GM21529 (cell line): ENCODE measurements around the gene AQP6.
"Not testable (repeated sequence)": the region's sequence is repeated elsewhere in the genome, so short reads cannot be mapped to it uniquely, and the experiment has no call there.

Experiments
- ATAC-seq: cut with Tn5 transposase; IDR thresholded peaks from one replicate; pipeline ENCODE4 v1.9.1; 2021; ENCODE audit not compliant: unreplicated experiment

AQP6 gene

DNA sequence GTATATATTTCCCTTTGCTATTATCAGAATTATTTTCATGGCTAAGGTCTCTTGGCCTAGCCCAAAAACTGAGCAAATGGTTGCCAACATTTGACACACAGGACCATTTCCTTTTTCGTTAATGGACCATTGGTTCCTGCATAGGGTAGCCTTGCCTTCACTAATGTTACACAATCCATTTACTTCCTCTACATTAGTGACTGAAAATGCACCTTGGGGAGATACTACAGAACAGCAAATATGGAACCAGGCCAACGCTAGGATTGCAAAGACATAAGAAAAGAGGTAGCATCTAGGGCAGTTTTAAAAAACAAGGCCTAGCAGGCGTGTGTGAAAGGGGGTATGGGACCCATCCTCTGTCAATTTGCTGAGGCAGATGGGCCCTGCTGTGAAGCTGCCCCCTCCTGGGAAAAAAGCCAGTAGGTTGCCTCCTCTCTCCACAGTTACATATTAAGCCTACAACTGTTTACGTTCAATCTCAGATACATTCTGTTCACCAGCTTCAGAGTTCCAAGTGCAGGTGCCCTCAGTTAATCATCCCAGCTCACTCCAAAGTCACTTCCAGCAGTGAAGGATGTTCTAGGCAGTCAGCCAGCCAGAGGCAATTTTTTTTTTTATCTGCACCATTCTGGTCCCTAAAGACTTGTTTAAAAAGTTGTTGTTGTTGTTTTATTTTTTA is 15.0 kb downstream of the AQP6 start:
- ATAC-seq, result no peak

DNA sequence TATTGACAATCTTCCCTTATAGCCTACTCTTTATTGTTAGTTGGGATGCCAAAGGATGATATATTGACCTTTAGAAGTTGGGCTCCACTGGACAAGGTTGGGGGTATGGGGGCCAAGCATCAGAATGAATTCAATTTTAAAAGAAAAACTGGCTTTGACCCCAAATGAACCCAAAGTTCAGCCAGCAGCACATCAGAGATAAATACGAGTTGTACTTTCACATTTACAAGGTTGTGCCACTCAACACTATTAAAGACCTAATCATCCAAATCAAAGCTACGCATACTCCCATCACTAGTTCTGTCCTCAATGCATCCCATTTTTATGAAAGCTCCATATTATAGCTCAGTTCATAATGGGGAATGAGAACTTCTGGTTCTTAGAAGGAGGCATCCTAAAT is 16.7 kb downstream of the AQP6 start:
- not testable (repeated sequence) for ATAC-seq

DNA sequence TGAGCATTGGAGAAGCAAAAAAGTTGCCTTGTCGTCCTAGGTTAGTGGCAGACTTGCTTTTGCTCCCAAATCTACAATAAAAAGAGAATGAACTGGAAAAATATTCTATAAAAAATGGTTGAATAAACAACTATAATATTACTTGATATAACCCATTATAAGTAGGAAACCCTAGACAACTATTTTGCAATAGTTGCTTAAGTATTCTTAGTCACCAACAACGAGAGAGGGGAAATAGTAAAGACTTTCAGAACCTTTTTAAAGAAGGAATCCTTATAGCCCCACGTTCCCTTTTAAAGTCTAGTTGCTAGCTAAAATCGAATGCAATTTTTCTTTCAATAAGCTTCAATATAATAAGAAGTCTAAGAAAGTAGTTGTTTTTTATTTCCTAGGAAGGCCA is 17.5 kb downstream of the AQP6 start:
- ATAC-seq, result no peak

DNA sequence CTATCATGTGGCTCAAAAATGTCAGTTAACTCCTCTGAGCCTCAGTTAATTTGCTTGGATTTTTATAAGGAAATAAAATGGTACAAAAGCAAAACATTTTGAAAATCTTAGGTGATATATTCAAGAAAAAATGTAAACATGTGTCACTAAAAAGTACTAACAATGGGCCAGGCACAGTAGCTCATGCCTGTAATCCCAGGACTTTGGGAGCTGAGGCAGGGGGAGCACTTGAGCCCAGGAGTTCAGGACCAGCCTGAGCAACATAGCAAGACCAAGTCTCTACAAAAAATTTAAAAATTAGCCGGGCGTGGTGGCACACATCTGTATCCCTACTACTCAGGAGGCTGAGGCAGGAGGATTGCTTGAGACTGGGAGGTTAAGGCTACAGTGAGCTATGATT is 25.7 kb downstream of the AQP6 start:
- ATAC-seq, result no peak

DNA sequence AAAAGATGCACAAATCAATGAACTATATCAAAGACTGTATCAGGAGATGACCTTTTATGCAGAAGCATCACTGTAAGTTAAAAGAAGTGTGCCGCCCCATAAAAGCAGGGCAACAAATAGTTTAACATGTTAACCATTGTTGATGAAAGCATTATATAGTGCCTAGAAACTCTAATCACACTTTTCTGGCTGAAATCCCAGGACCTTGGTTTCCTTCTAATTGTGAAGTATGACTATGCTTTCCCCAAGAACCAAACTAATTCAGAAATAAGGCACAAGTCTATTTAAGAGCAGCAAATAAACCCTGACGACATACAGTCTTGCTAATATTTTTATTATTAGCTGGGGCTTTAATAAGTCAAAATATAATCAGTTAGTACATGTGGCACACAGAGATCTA is 30.8 kb downstream of the AQP6 start:
- ATAC-seq, result no peak

DNA sequence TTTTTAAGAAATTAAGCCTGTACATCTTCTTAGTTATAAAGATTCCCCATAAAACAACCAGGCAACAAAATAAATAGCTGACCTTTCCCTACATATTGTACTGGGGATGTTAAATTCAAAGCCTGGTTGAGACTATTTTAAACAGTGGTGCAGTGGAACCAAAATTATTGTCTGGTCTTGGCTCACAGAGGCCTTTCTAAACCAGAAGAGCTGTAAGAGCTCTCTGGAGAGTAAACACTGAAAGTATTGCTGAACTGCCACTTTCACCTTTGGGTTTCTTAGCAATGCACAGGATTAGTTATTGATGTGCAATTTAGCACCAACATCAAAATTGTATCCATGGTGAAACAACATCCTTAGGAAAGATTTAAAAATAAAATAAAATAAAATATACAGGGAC is 31.9 kb downstream of the AQP6 start:
- ATAC-seq, result no peak

DNA sequence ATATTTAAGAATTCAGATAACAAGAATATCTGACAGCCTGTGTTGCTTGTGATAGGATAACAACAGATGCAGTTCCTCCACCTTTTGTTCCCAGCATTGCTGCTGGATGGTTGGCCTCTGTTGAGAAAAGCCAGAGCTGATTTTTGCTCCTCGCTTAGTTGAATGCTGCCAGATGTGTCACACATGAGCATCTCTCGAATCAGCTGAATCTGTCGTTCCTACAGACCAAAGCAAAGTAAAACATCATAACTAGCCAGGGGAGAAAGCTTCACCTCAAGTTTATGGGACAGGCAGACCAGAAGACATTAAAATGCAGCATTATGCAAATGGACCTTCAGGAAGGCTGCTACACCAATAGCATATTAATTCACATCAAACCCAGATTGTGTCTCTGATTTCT is 32.4 kb downstream of the AQP6 start:
- no peak for ATAC-seq

DNA sequence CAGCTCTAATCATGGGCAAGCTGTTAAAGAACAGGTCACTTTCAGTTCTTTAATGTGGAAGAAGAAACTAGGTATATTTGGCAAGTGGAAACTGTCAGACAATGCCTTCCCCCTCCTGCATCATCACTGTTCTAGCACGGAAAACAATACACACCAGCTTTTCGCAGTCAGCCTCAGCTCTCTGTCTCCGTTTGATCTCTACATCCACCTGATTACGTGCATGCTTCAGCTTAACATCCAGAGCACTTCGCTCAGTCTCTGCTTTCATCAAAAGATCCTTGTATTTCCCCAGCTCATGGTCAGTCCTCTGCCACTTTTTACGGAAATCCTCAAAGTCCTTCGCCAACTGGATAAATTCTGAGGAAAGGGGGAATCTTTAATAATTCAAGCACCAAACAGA is 33.5 kb downstream of the AQP6 start:
- no peak for ATAC-seq

DNA sequence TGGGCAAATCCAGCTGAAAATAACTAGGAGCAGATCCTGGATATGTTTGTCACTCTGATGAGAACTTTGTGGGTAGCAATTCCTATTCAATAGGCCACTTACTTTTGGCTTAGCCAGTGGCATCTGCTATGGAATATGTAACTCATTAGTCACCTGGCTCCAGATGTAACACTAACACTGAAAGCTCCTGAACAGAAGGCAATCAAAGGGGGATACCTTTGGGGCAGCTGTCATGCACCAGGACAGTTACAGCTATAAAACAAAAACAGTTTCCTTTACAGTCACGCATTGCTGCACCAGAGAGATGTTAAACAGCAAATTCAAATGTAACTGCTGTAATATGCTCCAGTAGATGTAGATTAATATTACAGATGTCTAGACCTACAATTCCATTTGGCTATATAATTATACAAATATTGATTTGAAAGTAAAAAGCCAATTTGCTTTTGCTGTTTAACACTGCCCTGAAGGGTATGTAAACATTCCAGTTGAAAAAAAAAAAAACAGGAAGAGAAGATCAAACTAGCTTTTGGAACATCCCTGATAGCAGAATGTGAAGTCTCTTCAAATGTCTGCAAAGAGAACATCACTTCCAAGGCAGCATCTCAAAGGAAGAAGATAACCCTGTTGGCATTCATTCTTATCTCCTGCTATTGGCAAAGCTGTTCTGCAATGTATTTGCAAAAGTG is 34.2 kb downstream of the AQP6 start:
- no peak for ATAC-seq

DNA sequence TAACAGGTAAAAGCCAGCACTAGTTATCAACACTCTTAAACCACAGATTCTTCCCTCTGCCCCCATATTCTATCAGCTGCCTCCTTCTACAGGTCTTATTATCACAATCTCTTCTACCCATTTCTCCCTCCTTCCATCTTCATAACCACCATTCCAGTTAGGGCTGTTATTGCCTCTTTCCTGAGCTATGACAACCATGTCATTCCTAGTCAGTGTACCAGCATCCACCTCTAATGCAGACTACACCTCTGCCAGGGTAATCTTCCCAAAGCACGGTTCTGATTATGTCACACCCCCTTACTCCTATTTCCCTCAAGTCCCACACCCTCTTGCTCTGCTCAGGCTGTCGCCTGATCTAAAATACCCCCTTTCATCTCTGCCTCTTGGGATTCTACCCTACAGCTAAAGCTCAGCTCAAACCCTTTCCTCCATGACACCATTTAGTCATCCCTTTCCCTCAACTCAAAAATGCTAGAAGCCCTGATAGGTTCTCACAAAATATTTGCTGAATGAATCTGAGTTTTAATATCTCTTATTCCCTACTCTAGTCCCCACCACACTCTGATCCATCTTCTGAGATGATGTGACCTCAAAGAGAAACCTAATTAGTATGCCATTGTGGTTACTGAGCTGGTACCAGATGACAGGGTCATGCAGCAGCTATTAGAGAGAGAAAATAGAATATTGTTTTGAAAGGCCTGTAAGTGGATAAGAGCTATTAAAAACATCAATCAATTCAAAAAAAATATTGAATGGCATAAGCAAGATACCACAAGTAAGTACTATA is 40.8 kb downstream of the AQP6 start:
- ATAC-seq, result no peak

DNA sequence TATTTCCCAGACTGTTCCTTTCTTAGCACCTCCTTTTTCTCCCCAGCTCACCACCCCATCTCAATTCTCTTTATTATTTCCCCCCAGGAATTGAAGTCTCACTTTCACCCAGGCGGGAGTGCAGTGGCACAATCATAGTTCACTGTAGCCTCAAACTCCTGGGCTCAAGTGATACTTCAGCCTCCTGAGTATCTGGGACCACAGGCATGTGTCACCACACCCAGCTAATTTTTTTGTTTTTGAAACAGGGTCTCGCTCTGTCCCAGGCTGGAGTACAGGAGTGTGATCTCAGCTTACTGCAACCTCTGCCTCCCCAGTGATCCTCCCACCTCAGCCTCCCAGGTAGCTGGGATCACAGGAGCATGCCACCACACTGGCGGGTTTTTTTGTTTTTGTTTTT is 41.6 kb downstream of the AQP6 start:
- no peak for ATAC-seq

DNA sequence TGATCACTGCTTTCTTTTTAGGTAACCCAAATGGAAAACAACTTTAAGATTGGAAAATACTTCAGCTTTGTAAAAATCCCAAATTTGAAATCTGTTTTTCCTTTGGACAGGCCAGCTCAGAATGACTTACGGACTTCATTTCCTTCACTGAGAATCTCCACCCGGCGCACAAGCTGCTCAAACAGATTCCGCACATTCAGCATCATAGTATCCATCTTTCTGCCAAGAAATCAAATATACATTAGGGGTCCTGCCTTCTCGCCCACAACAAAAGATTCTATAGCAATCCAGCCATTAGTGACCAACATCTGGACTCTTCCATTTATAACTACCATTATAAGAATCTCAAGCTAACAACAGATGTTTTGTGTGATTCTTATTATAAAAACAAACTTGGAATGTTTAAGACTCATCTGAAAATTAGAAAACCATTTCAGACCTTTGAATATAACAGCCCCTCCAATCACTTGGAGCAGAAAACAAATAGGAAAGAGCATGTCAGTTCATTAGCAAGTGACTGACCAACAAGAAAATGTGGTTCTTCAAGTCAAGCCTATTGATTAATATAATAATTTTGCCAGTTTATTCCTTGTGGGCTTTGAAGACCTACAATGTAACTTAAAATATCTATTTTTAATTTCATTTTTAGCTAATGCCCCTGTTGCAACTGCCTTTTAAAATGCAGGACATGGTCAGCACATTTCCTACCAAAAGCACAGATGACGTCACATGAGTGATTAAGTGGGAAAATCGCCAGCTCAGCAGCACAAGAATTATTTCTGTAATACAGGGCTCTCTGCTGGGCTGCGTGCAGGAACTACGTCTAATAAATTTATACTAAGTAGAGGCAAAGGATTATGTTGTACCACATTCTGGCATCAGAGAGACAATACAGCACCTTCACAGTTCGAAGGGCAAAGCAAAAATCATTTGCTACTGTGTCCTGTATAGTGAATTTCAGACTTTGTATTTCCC is 44.0 kb downstream of the AQP6 start:
- no peak for ATAC-seq

DNA sequence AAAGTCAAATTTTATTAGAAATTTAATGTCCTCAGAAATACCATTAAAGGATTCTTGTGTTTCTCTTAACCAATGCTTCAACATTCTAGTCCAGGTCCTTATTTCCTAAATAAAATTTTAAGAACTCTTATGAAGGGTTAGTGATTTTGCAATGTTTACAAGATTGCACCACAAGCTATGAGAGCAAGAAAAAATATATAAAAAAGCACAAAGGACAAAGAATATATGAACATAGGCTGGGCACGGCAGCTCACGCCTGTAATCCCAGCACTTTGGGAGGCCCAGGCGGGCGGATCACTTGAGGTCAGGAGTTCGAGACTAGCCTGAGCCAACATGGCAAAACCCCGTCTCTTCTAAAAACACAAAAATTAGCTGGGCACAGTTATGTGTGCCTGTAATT is 44.9 kb downstream of the AQP6 start:
- no peak for ATAC-seq

DNA sequence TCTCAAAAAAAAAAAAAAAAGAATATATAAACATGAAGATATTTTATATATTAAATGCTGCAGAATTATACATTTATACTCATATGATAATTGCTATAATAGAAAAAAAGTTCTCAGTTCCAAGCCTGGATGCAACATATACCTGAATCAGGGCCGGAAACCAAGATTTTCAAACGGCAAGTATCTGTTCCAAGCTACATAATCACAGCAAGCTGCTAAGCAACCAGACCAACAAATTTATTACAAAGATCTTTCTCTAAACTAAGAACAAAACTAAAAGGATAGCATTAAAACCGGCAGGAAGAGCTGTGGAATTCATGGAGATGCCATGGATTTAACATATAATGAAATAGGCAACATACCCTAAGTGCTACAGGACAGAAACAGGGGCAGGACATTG is 45.4 kb downstream of the AQP6 start:
- no peak for ATAC-seq

DNA sequence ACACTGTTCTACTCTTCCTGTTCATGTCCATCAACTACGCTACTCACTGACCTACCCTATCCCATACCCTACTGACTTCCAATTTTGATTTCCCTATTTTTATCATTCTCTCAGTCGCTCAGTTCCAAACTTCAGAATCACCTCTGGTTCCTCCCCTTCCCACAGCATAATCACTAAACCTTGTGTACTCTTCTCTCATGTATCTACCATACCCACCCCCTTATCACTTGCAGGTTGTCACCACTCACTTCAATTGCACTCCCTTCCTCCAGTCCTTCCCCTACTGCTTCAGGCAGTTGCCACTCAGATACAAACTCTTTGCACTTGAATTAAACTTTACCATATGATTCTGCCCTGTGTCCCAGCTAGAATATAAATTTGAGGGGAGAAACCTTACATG is 46.2 kb downstream of the AQP6 start:
- ATAC-seq, result no peak

DNA sequence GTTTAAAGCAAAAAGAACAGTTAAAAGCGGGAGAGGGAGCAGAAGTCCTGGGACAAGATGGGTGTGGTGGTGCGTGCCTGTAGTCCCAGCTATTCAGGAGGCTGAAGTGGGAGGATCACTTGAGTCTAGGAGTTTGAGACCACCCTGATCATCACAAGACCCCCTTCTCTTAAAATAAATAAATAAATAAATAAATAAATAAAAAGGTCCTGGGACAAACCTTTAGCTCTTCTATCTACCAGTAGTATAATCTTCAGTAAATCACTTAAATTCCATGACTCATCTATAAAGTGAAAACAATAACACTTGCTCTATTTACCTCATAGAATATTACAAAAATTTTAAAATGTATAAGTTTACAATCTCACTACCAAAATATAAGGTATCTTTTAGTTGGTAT is 46.8 kb downstream of the AQP6 start:
- no peak for ATAC-seq

DNA sequence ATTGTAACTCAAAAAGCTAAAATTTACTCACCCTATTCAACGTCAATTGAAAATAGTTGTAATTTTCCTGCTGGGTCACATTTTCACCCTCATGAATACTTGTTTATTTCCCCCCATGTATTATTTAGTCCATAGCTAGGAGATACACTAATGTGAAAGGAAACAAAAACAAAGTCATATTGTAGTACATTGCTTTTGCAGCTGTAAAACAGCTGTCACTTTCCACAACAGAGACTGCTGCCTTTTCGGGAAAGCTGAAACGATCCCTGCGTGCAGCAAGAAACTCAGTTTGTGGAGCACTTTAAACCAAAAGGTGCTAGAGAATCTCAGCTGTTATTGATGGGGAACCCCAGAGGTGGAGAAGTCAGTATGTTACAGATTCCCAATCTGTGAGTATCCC is 48.3 kb downstream of the AQP6 start:
- ATAC-seq, result no peak

DNA sequence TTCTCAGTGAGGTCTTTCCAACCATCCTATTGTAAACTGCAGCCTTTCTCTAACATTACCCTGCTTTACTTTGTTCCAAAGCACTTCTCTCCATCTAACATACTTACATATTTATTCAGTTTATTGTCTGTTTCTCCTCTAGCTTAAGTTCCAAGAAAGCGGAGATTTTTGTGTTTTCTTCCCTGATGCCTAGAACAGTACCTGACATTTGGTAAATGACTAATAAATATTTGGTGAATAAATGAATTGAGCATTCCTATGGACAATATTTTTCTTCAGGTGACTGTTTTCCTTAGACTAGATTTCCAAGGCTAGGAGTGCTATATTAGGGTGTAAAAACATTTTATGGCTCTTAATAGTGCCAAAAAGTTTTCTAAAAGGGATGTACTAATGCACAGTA is 50.2 kb downstream of the AQP6 start:
- ATAC-seq, result no peak

DNA sequence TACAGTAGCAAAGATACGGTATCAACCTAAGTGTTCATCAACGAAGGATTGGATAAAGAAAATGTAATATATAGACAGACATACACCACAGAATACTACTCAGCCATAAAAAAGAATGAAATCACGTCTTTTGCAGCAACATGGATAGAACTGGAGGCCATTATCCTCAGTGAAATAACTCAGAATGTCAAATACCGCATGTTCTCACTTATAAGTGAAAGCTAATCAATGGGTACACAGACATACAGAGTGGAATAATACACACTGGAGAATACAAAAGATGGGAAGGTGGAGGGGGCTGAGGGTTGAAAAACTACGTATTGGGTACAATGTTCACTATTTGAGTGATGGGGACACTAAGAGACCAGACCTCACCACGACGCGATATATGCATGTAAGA is 51.5 kb downstream of the AQP6 start:
- no peak for ATAC-seq

DNA sequence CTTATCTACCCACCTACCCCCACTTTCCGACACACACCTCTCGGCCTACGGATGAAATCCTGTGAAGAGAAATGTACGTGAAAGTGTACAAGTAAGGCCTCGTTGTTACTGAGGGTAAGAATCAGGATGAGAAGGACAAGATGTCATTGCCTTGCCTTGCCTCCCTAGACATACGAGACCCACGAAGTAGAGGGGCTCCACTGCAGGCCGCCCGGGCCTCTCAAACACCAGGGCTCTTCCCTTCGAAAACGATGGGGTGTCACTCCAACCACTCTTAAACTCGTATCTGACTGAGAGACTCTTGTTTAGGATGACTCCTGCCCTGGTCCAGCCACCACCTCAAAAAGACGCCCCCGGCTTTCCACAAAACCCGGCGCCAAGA is 52.0 kb downstream of the AQP6 start:
- ATAC-seq, result peak; percentile 14
